ELR (cell line): ENCODE measurements around the gene RTN4RL2.

ENCODE experiments used
- DNase-seq: peaks from one replicate; pipeline ENCODE4 v3.0.0-alpha.2; 2015; ENCODE audit warnings: low read depth

Gene RTN4RL2

DNA sequence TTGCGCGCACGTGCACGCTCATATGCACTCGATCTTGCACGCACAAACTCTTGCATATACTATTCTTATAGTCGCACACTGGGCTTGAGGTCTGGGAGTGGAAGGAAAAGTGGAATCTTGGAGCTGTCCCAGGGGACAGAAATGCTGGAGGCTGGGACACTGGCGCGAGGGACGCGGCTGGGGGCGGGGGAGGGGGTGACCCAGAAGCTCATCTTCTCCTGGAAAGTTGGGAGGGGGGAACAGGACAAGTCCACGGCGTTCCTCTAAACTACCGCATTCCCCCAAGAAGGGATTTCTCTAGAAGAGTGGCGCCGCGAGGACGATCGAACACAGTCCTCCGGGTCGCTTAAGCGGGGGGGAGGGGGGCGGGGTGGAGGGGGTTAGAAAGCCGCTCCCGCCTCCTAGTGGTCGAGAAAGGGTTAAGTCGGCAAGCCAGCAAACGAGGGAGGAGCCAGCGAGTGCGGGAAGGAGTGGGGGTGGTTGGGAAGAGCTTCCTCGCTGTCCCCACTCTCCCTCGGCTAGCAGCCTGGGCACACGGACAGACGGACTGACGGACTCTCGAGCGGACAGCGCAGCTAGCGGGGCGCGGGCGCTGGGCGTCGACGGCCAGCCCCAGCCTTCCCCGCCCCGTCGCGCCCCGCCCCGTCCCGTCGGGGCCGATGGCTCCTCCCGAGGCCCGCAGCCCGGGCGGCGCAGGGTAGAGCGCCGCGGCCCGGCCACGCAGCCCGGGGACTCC is at the start of gene RTN4RL2:
RTN4RL2 (plus strand) TSS at position 507 of the 736 bp plus-strand sequence. CDS start 338 bp downstream, outside the sequence.
- DNase-seq, result peak; percentile 76

DNA sequence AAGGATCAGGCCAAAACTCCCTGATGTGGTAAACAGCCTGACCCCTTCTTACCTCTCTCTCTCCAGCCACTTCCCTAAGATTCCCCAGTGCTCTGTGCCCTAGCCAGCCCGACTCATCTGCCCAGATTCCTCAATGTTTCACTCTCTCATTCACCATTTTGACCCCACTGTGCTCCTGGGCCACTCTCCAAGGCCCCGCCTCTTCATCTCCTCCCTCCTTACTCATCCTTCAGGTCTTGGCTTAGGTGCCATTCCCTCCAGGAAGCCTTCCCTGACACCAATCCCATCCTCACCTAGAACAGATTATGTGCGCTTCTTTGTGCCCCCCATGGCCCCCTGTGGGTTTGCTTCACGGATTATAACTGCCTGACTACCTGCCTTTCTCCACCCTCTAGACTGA is 46.6 kb upstream of the RTN4RL2 start:
- DNase-seq, result no peak

- no peak for DNase-seq
These were observed 45.6 kb upstream of the RTN4RL2 start for GRCh38 chr11:57414612-57415212.

GRCh38 chr11:57416436-57416835 is 43.9 kb upstream of the RTN4RL2 start:
- DNase-seq, result no peak

- no peak for DNase-seq
These were observed 43.3 kb upstream of the RTN4RL2 start for GRCh38 chr11:57417056-57417455.

DNA sequence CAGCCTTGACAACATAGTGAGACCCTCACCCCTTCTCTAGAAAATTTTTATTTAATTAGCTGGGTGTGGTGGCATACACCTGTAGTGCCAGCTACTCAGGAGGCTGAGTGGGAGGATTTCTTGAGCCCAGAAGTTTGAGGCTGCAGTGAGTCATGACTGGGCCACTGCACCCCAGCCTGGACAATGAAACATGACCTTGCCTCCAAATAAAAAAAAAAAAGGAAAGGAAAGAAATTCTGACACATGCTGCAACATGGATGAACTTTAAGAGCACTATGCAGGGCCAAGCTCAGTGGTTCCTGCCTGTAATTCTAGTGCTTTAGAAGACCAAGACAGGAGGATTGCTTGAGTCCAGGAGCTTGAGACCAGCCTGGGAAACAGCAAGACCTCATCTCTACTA is 42.2 kb upstream of the RTN4RL2 start:
- DNase-seq, result no peak

GRCh38 chr11:57419146-57419545 is 41.2 kb upstream of the RTN4RL2 start:
- no peak for DNase-seq

DNA sequence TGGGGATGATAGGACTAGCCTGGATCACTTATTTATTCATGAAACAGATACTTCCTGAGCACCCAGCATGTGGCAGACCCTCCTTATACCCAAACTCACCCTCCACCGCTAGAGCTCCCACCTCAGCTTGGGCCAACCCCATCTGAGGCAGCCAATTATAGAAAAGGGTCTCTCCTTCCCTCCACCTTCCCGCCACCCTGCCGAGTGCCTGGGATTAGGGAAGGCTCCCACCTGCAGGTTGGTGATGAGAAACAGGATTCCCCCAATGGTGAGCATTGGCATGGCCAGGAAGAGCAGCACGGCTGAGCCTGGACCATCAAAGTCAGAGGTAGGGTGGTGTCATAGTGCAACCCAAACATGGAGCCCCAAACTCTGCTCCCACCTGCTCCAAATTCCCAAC is 39.3 kb upstream of the RTN4RL2 start:
- DNase-seq, result no peak

GRCh38 chr11:57421805-57422204 is 38.5 kb upstream of the RTN4RL2 start:
- no peak for DNase-seq

DNA sequence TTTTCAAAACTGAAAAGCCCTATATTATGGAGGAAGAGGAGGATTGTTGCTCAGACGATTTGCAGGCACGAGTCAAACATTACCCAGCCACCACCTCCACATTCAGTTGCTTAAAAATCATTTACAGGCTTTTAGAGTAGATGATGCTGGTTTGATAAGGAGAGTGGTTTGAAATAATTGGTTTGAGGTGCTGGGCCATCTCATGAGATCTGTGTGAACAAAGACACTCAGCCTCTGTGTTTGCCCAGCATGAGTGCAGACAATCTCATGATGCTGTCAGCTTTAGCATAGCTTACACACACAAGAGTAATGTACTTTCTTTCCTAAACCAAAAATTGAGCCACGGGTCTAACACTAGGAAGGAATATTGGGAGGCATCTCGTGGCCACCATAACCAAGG is 37.7 kb upstream of the RTN4RL2 start:
- no peak for DNase-seq

- DNase-seq, result no peak
These were observed 36.1 kb upstream of the RTN4RL2 start for GRCh38 chr11:57424137-57424791.

DNA sequence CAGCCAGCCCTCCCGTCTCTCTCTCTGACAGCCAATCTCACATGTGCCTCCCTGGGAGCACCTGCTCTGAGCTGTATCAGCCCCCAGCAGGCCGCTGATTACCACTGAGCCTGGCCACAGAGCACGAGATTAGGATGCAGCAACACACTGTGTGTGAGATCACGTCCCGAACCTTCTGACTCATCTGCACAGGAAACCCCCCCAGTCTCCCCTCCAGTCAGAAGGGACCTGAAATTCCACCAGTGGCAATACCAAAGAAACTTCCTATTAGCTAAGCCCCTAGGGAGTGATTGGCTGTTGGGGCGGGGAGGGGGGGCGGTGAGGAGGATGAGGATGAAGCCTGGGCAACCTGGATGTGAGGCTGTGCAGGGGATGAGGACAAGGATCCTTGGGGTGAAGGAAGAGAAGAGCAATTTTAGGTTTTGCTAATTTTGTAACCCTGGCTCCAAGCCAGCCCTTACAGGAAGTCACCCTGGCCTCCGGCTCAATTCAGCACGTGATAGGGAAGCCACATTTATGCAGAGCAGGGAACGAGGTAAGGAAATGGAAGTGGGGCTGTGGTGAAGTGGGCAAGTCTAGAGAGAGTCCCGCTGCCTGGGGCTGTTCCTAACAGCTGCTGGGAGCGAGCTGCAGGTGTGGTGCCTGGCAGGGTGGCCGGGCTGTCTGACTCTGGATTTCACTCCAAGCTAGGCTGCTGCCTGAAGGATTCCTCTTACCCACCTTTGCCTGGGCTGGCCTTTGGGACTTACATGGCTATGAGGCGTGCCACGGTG is 35.4 kb upstream of the RTN4RL2 start:
- peak; percentile 95 for DNase-seq

DNA sequence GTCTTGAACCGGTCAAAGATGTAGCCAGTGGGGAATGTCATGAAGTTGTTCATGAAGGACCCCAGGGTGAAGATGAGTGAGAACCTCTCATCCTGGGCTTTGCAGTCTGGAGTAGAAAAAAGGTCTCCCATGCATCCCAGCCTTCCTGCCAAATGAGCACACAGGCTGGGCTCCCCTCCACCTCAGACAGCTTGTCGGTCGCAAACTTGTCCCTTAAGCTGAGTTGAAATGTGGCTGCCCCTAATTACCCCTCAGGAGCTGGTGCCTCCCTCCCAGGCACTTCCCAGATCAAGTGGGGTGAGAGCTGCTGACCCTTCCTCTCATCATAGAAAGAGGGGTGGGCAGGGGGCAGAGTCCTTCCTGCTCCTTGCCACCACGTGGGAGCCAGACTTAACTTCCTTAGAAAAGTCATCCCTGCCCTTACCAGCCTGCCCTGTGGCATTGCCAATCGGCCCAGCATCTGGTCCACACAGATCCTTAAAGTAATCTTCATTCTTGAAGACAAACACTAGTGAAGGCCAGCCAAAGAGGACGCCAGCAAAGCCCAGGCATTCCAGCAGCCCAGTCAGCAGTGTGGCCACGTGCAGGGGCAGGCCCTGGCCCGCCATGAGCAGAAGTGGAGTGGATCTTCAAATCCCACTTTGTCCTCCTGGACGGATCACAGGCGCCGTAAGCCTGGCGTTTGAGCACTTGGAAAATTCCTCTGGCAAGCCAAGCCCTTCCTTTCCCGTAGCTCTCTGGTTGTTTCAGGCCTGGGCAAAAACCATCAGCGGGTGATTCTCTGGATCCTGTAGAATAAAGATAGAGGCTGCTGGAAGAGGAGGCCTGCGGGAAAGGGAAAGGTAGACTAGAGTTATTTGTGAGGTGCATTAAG is 34.5 kb upstream of the RTN4RL2 start:
- DNase-seq, result no peak

- DNase-seq, result no peak
These were observed 33.8 kb upstream of the RTN4RL2 start for GRCh38 chr11:57426439-57426928.

- peak; percentile 80 for DNase-seq
These were observed 33.2 kb upstream of the RTN4RL2 start, which contains the start of gene SLC43A3 for GRCh38 chr11:57426929-57427726. Gene SLC43A3, minus strand, starts transcription at chr11:57427121. Its CDS starts 949 bp downstream, at chr11:57426172.

- DNase-seq, result no peak
These were observed 32.6 kb upstream of the RTN4RL2 start for GRCh38 chr11:57427727-57428082.

DNA sequence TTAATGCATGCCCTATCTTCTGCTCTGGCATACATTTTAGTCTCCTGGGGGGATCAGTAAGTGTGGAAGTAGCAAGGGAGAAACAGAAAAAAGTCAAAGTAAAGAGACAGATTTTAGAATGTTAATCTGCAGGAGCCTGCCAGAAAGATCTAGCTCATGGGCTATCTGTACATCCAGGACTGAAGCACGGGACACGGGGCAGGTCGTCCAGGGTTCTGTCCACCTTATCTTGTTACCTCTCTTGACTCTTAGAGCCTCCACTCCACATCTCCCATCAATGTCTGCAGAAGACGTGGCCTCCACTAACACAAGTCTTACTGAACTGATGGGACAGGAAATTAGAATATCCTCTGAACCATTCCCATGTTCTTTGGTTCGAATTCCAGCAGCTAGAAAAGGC is 31.7 kb upstream of the RTN4RL2 start:
- DNase-seq, result no peak

- DNase-seq, result no peak
These were observed 30.4 kb upstream of the RTN4RL2 start for GRCh38 chr11:57429946-57430345.

DNA sequence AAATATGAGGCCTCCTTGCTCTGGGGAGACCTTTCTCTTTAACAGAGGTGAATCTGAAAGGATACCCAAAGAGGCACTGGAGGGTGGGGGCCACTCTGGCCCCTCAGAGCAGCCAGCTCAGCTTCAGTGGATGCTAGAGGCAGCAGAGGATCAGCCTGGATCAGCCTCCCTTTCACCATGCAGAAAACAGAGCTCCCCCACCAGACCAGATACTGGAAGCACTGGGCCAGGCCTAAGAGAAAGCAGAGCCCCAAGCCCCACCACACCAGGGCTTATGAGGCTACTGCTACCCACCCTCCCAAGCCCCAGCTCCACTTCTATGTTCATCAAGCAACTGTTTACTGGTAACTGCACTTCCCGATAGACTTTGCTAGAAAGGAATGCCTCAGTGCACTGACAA is 29.4 kb upstream of the RTN4RL2 start:
- no peak for DNase-seq

DNA sequence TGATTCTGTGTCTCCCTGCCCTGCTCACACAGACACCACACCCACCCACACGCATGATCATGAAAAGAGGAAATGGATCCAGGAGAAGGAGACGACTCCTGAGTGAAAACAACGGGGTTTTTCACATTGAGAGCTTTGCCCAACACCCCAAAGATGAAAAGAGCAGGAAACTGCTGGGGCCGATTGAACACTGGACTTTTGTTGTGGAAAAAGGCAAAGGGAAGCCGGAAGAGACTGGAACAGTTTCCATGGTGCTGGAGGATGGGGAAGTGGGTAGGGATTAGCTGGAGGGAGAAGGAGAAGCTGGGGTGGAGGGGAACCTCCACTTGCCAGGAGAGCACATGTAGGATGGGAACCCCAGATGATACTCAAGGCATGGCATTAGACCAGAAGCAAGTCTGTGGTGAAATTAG is 28.2 kb upstream of the RTN4RL2 start:
- no peak for DNase-seq
